Measurements from ENCODE around the gene AFF3. TPM values are rescaled to one million over a fixed set of nuclear protein-coding genes. Genes with fewer than 3 reads are reported as not detected.
A peak's percentile ranks its signal among the peaks of the same experiment; 100 is the strongest.

Gene AFF3
- total RNA-seq, 1 experiment from 2014 or later: 0.05 TPM

DNA sequence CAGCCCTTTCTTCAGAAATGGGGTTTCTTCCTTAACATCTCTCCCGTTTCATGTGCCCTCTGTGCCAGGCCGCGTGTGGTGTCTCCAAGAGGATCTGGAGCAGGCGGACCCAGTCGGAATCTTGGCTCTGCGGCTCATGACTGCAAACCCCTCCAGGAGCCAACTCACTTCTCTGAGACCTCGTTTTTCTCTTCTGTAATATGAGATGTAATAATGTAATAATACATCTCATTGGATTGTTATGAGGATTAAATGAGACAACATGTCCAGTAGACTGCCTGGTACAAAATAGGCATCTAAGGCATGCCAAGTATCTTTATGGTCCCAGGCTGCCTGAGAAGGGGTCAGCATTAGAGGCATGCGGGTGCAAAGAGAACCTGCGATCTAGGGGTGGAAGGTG lies 431.2 kb downstream of the AFF3 start:
- no peak for DNase-seq
- intact Hi-C loops (cut with micrococcal nuclease; ENCODE audit: unreplicated experiment): no loop called here
- CTCF ChIA-PET: no interaction called here
- Histone ChIP-seq H3K27me3 (replicated peaks; ENCODE audit: control insufficient read depth, insufficient read depth, low read length) (no peaks in the 10 kb centered on the region), H3K4me1 (no peaks in the 10 kb centered on the region), H3K36me3 (ENCODE audit: control insufficient read depth, insufficient read depth, low read length) (no peaks in the 10 kb centered on the region), H3K9me3 (no peaks in the 10 kb centered on the region), H3K4me3 (ENCODE audit: low read depth, low read length) (no peak overlapping the region)
- no peak for TF ChIP-seq CTCF (IDR thresholded peaks at IDR 0.05; ENCODE audit: insufficient read depth in 1 of 2, low read depth in 1 of 2, low read length in 1 of 2, severe bottlenecking in 1 of 2, unreplicated experiment in 1 of 2)
- H3K36me3 Mint-ChIP-seq (ENCODE audit: insufficient read depth, unreplicated experiment): no peaks in the 10 kb centered on the region
- no peaks in the 10 kb centered on the region for H3K4me1 Mint-ChIP-seq (ENCODE audit: low read depth, unreplicated experiment)
- no peak overlapping the region for H3K4me3 Mint-ChIP-seq (ENCODE audit: unreplicated experiment)
- POLR2A ChIA-PET: no interaction called here
- peaks cover 12% of the 10 kb centered on the region for H3K27me3 Mint-ChIP-seq (ENCODE audit: insufficient read depth, unreplicated experiment)
- no TSS peak for BruUV-seq (replicated peaks)
- H3K27ac Mint-ChIP-seq (ENCODE audit: unreplicated experiment): no peak overlapping the region
- H3K9me3 Mint-ChIP-seq (ENCODE audit: unreplicated experiment): no peaks in the 10 kb centered on the region

DNA sequence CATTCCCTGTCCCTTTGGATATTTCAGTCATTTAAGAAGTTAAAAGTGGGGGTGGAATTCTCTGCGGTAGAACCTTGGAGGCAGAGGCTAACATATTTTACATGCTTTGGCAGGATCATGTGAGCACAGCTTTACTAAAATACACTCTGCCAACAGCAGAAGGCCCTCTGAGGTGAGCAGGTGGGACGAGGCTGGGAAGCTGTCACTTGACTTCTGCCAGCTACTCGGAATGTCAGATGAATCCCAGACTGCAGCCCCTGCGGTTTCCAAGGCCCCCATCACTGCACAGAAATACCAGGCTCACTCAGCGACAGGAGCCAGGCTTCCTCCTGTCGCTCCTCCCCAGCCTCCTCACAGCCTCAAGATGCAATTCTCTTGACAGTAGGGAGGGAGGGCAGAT lies 431.7 kb downstream of the AFF3 start:
- no peaks in the 10 kb centered on the region for H3K4me1 Mint-ChIP-seq (ENCODE audit: low read depth, unreplicated experiment)

GRCh38 chr2:99709229-99709628 lies 433.2 kb downstream of the AFF3 start:
- no peaks in the 10 kb centered on the region for H3K9me3 ChIP-seq
- no peak for DNase-seq
- intact Hi-C loops (cut with micrococcal nuclease; ENCODE audit: unreplicated experiment): no loop called here
- no peak overlapping the region for H3K4me3 ChIP-seq (ENCODE audit: low read depth, low read length)
- Mint-ChIP-seq H3K4me3 (ENCODE audit: unreplicated experiment) (no peak overlapping the region), H3K9me3 (ENCODE audit: unreplicated experiment) (no peaks in the 10 kb centered on the region), H3K27ac (ENCODE audit: unreplicated experiment) (no peak overlapping the region), H3K36me3 (ENCODE audit: insufficient read depth, unreplicated experiment) (no peaks in the 10 kb centered on the region), H3K4me1 (ENCODE audit: low read depth, unreplicated experiment) (no peaks in the 10 kb centered on the region), H3K27me3 (ENCODE audit: insufficient read depth, unreplicated experiment) (peaks cover 16% of the 10 kb centered on the region)
- POLR2A ChIA-PET: no interaction called here
- H3K4me1 ChIP-seq: no peaks in the 10 kb centered on the region
- CTCF ChIA-PET: no interaction called here
- TF ChIP-seq CTCF (IDR thresholded peaks at IDR 0.05; ENCODE audit: insufficient read depth in 1 of 2, low read depth in 1 of 2, low read length in 1 of 2, severe bottlenecking in 1 of 2, unreplicated experiment in 1 of 2): no peak
- H3K27me3 ChIP-seq (replicated peaks; ENCODE audit: control insufficient read depth, insufficient read depth, low read length): no peaks in the 10 kb centered on the region
- BruUV-seq (replicated peaks): no TSS peak
- H3K36me3 ChIP-seq (ENCODE audit: control insufficient read depth, insufficient read depth, low read length): no peaks in the 10 kb centered on the region

More for the DNA sequence above, 431.7 kb downstream of the AFF3 start:
- H3K27me3 Mint-ChIP-seq (ENCODE audit: insufficient read depth, unreplicated experiment): peaks cover 12% of the 10 kb centered on the region
- BruUV-seq (replicated peaks): no TSS peak
- H3K9me3 Mint-ChIP-seq (ENCODE audit: unreplicated experiment): no peaks in the 10 kb centered on the region
- no peak overlapping the region for H3K4me3 Mint-ChIP-seq (ENCODE audit: unreplicated experiment)
- H3K27ac Mint-ChIP-seq (ENCODE audit: unreplicated experiment): no peak overlapping the region
- H3K36me3 Mint-ChIP-seq (ENCODE audit: insufficient read depth, unreplicated experiment): no peaks in the 10 kb centered on the region
- peak in 1 of 2 experiments; percentile 42 for DNase-seq
- POLR2A ChIA-PET: no interaction called here
- H3K4me1 ChIP-seq: no peaks in the 10 kb centered on the region
- no peaks in the 10 kb centered on the region for H3K27me3 ChIP-seq (replicated peaks; ENCODE audit: control insufficient read depth, insufficient read depth, low read length)
- H3K36me3 ChIP-seq (ENCODE audit: control insufficient read depth, insufficient read depth, low read length): no peaks in the 10 kb centered on the region
- H3K9me3 ChIP-seq: no peaks in the 10 kb centered on the region
- no peak overlapping the region for H3K4me3 ChIP-seq (ENCODE audit: low read depth, low read length)
- intact Hi-C loops (cut with micrococcal nuclease; ENCODE audit: unreplicated experiment): no loop called here
- CTCF ChIA-PET: interaction anchor here (0.6 kb wide), 2 partner anchors 21 to 92 kb away, joined by 3 to 8 read pairs; no protein-coding TSS in a partner anchor
- TF ChIP-seq CTCF (IDR thresholded peaks at IDR 0.05; ENCODE audit: insufficient read depth in 1 of 2, low read depth in 1 of 2, low read length in 1 of 2, severe bottlenecking in 1 of 2, unreplicated experiment in 1 of 2): no peak
